ENCODE data around the gene PRND.
"Not testable (repeated sequence)": the region's sequence is repeated elsewhere in the genome, so short reads cannot be mapped to it uniquely, and the experiment has no call there.

The PRND gene

DNA sequence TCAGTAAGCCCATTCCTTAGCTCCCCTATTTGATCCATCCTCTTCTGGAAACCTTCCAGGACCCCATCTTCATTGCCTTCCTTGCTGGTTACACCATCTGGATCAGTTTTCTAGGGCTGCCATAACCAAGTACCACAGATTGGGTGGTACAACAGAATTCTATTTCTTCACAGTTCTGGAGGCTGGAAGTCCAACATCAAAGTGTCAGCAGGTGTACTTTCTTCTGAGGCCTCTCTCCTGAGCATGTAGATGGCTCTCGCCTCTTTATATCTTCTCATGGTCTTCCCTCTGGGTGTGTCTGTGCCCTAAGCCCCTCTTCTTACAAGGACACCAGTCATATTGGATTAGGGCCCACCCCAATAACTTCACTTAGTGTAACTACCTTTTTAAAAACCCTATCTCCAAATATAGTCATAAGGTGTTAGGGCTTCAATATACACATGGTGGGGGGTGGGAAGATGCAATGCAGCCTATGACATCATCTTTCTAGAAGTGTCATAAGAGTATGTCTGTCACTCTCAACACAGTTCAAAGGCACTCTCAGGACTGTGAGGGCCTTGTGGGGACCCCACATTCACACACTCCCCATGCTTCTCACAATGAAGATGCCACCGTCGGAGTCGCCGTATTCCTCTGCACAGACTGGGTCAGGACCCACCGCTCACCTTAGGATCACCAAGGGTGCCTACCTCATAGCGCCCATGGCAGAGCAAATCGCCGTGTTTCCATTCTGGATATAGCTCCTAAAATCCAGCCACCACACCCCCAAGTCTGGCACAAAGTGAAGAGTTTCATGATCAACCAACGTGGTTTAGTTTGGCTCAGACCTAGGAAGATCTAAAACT is 12.2 kb upstream of the PRND start:
- DNase-seq = no peak

DNA sequence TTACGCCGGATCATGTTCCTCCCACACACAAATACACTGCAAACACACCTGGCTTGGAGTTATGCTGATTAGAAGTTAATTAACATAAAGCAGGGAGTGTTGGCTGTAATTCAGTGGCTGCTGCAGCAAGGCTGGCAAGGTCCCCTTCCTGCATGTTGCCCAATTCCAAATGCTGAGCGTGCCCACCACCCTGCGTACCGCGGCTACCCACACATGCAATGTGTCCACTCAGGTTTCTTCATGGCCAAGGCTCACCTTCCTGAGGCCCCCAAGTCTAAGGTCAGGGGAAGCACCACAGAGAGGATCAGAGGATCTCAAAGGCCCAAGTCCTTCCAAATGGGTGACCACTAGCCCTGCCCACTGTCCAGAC is 11.6 kb upstream of the PRND start:
- no peak for DNase-seq

DNA sequence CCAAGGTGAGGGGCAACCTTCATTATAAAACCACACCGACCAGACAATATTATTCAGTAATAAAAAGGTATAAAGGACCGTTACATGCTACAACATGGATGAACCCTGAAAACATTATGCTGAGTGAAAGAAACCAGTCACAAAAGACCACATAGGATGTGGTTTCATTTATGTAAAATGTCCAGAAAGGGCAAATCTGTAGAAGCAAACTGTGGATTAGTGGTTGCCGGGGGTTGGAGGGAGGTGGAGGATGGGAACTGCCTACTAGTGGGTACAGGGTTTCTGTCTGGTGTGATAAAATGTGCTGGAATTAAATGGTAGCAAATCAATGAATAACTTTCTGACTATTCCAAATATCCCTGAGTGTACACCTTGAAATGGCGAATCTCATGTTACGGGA is 10.2 kb upstream of the PRND start:
- peak in 1 of 5 experiments; percentile 75 for DNase-seq

DNA sequence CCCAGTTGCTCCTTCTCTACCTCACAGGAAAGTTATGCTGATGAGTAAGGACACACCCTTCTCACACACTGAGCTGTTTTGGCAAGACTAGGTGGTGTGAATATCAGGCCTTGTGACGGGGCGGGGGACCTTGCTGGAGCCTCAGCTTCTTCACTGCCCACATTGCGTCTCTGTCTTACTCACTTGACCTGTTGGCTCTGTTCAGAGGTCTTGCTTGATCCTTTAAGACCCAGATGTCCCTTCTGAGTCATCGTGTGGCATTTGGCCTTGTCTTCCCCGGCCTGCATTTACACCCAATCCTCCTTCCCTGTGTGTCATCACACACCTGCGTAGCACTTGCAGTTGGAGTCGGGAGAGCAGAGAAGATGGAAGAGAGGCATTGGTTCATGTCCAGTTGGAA is 8.3 kb upstream of the PRND start:
- no peak for DNase-seq

DNA sequence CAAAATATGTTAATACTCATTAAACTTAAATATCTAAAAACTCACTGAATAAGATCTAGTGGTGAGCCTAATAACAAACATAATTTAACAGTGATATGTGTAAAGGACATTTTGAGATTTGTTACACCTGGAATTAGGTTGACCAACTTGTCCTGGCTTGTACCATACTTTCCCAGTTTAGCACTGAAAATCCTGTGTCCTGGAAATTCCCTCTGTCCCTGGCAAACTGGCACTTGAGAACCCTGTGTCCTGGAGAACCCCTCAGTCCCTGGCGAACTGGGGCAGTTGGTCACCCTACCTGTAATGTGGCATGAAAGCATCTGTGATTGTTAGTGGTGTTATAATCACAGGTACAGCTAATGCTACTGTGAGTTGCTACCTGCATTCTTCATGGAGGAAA is 6.9 kb upstream of the PRND start:
- DNase-seq = no peak

DNA sequence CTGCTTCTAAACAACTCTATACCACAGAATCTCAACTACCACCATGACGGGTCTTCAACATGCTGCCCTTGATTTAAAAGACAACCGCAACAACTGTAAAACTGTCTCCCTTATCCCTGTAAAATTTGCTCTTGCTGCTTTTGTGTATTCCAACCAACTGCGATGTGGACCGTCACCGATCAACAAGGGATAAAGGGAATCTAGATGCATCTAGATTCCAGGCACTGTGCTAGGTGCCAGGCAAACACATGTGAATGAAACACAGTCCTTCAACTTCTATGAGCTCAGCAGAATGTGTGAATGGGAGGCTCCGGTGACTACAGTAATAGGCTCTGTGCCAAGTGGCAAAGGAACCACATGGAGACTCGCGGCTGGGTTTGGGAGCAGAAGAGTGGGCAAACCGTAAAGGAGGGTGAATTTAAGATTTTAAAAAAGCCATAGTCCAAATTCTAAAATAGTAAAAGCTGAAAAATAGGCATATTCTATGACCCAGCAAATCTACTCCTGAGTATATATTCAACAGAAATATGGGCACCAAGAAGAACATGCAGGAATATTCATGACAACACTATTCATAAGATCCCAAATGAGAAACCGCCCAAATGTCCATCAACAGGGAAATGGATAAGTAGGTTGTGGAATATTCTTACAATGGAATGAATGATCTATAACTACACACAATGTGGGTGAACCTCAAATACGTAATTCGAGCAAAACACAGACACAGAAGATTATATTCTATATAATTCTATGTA is 3.7 kb upstream of the PRND start:
- no peak for DNase-seq

DNA sequence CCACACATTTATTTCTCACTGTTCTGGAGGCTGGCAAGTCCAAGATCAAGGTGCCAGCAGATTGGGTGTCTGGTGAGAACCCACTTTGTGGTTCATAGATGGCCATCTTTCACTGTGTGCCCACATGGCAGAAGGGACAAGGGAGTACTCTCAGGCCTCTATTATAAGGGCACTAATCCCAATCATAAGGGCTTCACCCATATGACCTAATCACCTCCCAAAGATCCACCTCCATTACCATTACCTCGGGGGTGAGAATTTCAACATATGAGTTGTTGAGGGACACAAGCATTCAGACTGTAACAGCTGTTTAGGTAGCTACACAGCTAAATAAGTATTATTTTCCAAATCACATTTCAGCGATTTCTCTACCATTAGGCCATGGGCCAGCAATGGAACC is 2.5 kb upstream of the PRND start:
- no peak for DNase-seq

DNA sequence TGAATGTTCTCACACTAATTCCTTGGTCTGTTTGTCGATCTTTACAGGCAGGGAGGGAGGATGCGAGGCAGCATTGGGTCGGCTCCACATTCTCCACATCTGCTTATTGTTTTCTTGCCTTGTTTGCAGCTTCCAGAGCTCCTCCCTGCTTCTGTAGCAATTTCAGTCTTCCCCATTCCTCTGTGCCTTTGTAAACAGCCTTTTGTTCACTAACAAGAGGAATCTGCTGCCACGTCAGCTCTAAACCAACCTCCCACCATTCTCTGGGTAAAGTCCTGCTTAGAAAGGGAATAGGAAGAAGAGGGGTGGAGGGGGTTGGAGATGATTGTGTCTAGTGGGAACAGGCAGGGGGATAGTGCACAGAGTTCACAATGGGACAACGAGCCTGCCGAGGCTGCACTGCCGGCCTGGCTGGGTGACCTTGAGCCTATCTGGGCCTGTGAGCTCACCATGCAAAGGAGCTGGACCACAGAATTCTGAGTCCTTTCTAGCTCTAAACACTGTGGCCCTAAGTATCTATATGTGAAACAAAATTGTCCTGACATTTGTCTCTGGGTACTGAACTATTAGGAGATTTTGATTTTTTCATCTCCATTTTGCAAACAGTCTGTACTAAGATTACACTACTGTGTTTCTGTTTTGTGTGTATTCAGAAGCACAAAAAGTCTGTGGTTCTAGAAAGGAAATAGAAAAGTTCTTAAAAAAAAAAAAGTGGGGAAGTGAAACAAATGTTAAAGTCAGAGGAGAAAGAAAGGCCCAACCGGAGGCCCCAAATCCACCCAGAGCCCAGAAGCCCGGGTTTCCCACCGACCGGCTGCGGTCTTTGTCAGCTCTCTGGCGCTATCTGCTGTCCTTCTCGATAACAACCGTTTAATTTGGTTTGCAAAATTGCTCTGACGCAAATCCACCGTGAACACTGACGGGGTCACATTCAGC is 1.4 kb upstream of the PRND start:
- DNase-seq = peak; percentile 36 to 81 (median 56)

DNA sequence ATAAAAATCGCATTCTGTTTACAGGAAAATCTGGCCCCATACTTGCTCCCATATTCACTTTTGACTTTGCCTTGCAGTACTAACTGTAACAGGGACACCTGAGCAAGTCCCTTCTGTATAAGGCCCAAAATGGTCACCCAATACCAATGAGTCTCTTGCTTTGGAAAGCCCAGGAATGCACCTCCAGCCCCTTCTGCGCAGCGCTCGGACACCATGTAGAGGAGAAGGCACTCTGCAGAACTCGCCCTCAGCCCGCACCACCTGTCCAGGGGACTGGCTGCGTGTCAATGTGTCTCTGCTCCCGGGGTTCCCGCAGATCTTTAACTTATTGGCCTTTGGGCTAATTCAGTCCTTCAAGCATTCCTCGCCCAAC is 746 bp upstream of the PRND start:
- DNase-seq = no peak

DNA sequence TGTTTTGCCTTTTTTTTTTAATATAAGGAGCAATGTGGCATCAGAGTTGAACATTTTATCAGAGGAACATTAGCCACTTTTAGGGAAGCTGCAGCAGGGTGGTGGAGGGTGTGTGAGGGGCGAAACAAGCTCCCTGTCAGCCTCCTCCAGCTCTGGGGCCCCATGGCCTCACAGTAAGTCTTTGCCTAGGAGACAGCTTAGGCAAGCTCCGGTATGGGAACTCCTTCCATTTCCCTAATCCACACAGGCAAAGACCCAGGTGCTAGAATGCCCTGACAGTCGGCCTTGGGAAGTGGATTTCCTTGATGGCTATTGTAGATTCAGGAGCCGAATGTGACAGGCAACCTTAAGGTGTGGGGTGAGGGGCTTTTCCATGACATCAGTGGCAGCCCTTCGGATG is 862 bp downstream of the PRND start:
- DNase-seq = no peak

DNA sequence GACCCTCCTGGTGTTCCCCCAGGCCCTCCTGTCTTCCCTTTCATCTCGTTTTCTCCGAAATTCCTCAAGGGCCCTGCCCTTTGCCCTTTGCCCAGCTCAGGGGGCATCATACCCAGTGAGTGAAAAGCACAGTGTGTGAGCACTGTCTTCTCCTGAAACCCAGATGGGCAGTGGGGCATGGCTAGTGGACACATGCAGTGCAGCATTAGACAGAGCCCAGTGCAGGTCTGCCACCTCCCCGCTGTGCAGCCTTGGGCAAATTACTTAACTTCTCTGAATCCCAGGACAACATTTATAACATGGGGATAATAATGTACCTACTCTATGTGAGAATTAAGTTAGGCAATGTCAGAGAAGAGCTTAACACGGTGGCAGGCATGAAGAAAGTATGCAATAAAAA is 1.3 kb downstream of the PRND start:
- DNase-seq = no peak

DNA sequence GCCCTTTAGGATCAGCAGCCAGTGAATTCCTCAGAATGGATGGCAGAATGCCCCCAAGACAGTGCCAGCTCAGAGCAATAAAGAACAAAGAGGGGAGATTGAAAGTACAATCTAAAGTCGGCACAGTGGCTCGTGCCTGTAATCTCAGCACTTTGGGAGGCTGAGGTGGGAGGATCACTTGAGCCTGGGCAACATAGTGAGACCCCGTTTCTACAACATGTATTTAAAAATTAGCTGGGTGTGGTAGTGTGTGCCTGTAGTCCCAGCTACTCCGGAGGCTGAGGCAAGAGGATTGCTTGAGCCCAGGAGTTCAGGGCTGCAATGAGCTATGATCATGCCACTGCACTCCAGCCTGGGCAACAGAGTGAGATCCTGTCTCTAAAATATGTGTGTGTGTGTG is 1.8 kb downstream of the PRND start:
- DNase-seq = not testable (repeated sequence)

DNA sequence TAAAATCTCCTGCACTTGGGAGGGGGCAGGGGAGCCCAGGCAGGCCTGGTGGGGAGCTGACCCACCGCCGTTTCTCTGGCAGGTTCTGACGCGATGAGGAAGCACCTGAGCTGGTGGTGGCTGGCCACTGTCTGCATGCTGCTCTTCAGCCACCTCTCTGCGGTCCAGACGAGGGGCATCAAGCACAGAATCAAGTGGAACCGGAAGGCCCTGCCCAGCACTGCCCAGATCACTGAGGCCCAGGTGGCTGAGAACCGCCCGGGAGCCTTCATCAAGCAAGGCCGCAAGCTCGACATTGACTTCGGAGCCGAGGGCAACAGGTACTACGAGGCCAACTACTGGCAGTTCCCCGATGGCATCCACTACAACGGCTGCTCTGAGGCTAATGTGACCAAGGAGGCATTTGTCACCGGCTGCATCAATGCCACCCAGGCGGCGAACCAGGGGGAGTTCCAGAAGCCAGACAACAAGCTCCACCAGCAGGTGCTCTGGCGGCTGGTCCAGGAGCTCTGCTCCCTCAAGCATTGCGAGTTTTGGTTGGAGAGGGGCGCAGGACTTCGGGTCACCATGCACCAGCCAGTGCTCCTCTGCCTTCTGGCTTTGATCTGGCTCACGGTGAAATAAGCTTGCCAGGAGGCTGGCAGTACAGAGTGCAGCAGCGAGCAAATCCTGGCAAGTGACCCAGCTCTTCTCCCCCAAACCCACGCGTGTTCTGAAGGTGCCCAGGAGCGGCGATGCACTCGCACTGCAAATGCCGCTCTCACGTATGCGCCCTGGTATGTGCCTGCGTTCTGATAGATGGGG is 3.0 kb downstream of the PRND start:
- DNase-seq = no peak

DNA sequence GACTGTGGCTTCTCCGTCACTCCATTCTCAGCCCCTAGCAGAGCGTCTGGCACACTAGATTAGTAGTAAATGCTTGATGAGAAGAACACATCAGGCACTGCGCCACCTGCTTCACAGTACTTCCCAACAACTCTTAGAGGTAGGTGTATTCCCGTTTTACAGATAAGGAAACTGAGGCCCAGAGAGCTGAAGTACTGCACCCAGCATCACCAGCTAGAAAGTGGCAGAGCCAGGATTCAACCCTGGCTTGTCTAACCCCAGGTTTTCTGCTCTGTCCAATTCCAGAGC is 3.5 kb downstream of the PRND start:
- no peak for DNase-seq

DNA sequence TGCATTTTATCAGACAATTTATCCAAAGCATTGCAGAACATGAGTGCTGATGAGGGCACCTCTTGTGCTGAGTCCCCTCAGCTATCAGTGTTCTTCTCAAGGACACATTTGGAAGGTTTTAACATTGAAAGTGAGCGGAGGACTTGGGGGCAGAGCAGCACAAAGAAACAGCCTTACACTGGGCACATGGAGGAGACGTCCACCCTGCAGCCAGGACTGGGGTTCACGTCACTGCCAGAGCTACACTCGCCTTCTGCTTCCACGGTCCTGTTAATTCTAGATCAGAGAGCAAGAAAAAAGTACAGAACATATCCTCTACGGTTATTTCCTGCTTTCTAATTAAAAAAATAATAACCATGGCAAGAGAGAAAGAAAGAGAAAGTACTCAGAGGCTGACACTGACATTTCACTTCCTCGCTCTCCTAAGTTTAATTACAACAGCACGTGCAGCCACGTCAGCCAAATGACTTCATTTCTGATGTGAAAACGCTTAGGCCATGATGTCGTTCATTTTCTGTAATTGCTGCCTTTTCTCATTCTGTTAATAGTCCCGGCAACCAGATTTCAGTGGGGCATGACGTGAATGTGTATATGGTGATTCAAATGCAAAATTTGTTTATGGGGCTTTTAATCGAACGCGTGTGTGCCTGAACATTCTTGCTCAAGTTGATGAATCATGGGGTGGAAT is 5.1 kb downstream of the PRND start:
- DNase-seq = peak in 2 of 5 experiments; percentile 15 to 72

DNA sequence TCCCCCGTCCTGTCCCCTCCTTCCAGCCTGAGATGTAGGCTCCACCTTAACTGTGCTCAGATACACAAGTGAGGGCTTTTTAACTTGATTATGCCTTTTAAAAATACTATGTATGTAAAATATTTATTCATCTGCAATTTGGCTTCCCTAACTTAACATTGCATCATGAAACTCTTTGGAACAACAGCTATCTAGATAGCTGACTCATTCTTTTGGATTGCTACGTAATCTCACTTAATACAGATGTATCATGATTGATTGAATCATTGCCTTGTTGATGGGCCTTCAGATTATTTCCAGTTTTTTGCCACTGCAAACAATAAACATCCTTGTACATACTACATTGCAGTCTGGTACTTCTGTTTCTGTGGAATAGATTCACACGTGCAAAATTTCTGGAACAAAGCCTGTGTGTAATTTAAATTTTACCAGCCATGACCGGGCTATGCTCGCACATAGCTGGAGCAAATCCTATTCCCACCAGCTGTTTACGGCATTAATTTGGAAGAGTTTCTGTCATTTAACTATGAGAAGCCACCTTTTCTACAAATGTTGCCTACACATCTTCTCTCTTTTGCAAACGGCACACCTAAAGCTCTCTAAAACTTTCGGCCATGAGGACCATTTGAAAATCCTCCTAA is 6.5 kb downstream of the PRND start:
- no peak for DNase-seq

DNA sequence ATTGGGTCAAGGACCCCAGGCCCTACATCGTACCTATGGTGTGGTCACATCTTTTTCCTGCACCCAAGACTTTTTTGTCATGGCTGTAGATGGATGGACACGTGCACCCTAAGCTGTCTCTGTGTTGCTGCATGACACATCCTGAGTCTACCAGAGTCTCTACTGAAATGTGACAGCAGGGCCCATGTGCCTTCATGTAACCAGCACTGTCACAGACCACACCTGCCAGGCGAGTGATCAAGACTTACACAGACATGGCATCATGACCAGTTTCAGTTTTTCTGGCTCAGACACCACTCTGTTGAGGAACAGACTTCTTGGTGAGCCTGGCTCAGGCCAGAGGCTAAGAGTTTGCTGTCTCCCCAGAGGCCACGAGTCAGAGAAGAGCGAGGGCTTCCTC is 7.6 kb downstream of the PRND start:
- no peak for DNase-seq

DNA sequence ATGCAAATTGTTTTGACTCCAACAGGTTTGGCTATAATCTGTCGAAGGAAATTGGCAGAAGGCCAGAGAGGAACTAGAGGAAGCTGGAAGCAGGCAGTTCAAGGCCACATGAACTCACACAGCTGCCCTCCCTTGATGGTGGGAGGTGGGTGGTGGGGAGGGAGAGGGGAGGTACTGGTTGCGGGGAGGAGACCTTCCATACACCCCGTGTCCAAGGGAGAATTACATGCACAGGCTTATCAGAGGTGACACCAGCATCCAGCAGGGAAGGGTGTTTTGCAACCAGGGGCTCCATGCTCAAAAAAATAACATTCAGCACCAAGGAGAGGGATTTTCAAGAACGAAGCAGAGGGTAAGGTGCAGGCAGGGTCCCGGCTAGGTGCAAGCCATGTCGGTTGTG is 9.1 kb downstream of the PRND start:
- DNase-seq = no peak

DNA sequence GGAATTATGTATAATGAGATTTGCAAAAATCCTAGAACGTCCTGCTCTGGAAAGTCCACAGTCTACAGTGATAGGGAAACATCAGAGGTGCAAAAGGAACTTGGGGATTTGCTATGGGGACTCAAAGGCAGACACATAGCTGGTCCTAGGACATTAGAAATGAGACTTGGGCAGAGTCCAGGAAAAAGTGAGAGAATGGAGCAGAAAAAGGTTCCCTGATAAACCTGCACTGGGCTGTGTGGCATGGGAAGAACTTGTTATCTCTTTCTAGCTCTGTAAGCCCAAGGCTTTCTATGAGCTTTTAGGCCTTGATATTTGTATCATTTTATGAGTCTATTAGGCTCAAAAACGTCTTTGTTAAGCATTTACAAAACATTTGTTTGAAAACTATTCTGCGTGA is 15.2 kb downstream of the PRND start:
- DNase-seq = no peak

DNA sequence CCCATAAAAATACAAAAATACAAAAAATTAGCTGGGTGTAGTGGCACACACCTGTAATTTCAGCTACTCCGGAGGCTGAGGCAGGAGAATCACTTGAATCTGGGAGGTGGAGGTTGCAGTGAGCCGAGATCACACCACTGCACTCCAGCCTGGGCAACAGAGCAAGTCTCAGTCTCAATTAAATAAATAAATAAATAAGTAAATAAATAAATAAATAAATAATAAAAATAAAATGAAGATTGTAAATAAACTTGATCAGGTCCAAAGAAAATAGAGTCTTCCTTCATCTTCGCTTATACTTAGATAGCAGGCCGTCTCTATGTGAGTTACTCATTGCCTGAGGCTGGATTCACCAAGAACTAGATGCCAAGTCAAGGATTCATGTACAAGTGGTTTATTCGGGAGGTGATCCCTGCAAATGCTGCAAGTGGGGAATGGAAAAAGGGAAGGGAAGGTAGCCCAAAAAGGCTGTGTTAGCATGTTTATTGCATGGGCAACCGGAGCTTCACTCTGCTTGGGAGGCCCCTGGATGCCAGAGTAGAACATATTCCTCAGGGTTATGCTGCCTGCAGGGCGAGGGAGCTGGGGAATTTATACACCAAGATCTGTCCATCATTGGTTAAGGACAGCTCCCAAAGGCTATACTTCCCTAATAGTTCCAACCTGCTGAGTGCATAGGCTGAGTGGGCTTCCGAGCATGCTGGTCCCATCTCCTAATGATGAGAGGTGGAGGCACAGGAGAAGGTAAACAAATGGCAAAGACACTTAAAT is 16.3 kb downstream of the PRND start:
- DNase-seq = no peak

All from T-helper 2 cell (primary cell).